ENCODE data around the gene KIF5C. TPM values are rescaled to one million over a fixed set of nuclear protein-coding genes. Genes with fewer than 3 reads are reported as not detected.

KIF5C gene
- total RNA-seq, 1 donor from 2014 or later, result 63.1 TPM

DNA sequence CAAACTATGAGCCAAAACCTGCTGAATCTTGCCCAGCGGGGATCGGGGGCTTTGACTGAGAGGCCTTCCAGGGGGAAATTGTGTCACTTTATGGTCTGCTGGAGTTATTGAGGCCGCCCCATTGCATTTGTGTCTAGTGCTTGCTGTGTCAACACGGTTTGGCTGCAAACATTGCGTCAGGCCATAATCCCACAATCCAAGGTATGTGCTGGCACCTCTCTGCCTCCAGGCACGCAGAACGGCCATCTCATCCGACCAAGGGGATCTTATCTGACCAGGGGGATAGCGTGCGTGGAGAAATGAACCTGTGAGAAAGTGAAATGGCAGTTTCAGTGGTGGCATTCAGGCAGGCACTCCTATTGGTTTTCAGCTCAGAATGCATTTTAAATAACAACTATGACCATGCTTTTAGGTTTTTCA is 145.4 kb downstream of the KIF5C start:
- H3K27me3 ChIP-seq, result no peaks in the 10 kb centered on the region
- no peak overlapping the region for H3K27ac ChIP-seq
- no peak for DNase-seq (ENCODE audit: low spot score)
- H3K4me3 Mint-ChIP-seq, result no peak overlapping the region
- H3K4me3 ChIP-seq, result no peak overlapping the region
- H3K27me3 Mint-ChIP-seq (ENCODE audit: insufficient read depth, low read depth), result no peaks in the 10 kb centered on the region
- no peaks in the 10 kb centered on the region for H3K36me3 ChIP-seq
- no peak overlapping the region for H3K27ac Mint-ChIP-seq
- no peak overlapping the region for H3K4me2 ChIP-seq
- no peak overlapping the region for H2AFZ ChIP-seq (replicated peaks)
- H3K36me3 Mint-ChIP-seq, result peaks cover 39% of the 10 kb centered on the region
- H3K79me2 ChIP-seq (ENCODE audit: low read depth), result no peaks in the 10 kb centered on the region
- peaks cover 13% of the 10 kb centered on the region for H3K4me1 Mint-ChIP-seq
- TF ChIP-seq, protein P1, sequence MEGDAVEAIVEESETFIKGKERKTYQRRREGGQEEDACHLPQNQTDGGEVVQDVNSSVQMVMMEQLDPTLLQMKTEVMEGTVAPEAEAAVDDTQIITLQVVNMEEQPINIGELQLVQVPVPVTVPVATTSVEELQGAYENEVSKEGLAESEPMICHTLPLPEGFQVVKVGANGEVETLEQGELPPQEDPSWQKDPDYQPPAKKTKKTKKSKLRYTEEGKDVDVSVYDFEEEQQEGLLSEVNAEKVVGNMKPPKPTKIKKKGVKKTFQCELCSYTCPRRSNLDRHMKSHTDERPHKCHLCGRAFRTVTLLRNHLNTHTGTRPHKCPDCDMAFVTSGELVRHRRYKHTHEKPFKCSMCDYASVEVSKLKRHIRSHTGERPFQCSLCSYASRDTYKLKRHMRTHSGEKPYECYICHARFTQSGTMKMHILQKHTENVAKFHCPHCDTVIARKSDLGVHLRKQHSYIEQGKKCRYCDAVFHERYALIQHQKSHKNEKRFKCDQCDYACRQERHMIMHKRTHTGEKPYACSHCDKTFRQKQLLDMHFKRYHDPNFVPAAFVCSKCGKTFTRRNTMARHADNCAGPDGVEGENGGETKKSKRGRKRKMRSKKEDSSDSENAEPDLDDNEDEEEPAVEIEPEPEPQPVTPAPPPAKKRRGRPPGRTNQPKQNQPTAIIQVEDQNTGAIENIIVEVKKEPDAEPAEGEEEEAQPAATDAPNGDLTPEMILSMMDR (IDR thresholded peaks at IDR 0.05), result no peak
- TF ChIP-seq EZH2 (IDR thresholded peaks at IDR 0.05), result no peak
- TF ChIP-seq EZH2phosphoT487 (IDR thresholded peaks at IDR 0.05), result no peak
- H3K9ac ChIP-seq, result no peak overlapping the region
- no peaks in the 10 kb centered on the region for H3F3A ChIP-seq (ENCODE audit: low read depth)
- H3K4me1 ChIP-seq, result no peaks in the 10 kb centered on the region
- H3K9me3 Mint-ChIP-seq, result no peaks in the 10 kb centered on the region
- H4K20me1 ChIP-seq (ENCODE audit: low read depth), result peaks cover 3% of the 10 kb centered on the region
- no peaks in the 10 kb centered on the region for H3K9me3 ChIP-seq (ENCODE audit: low read depth)

DNA sequence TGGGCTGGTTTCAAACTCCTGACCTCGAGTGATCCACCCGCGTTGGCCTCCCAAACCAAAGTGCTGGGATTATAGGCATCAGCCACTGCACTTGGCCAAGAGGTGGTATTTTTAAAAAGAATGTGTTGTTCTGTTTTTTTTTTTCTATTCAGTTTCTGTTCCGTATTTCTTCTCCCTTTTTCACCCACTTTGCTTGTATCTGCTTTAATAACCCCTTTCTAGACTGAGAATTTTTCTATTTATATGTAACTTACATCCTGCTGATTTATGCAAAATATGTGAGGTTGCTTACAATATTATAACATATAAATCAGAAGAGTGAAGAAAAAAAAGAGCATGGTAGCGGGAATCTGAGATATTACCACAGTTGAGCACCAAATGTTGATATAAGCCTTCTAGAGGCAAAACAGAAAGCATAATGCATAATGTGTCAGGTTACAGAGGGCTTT is 146.3 kb downstream of the KIF5C start:
- Mint-ChIP-seq H3K27me3 (ENCODE audit: insufficient read depth, low read depth) (no peaks in the 10 kb centered on the region), H3K4me1 (peaks cover 6% of the 10 kb centered on the region)
- TF ChIP-seq EZH2 (IDR thresholded peaks at IDR 0.05) (no peak), EZH2phosphoT487 (IDR thresholded peaks at IDR 0.05) (no peak)
- TF ChIP-seq, protein P1 (IDR thresholded peaks at IDR 0.05), result no peak

DNA sequence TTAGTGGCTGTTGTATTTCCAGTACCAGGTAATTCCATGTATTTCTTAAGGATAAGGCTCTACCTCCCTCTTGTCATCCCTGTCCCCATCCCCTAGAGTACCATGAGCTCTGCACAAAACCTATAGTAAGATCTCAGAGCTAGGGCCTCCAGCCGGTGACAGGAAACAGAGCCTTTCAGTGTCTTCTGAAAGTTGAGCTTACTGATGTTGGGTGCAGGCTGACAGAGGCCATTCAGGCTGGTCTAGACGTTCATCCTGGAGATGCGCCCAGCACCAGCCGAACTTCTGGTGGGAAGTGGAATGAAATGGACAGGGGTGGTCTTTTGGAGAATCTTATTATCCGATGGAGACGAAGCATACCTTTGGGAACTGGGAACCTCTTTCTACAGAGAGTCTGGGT is 146.7 kb downstream of the KIF5C start:
- Histone ChIP-seq H3K9ac (no peak overlapping the region), H3K9me3 (ENCODE audit: low read depth) (no peaks in the 10 kb centered on the region), H3K27me3 (no peaks in the 10 kb centered on the region), H3K4me3 (no peak overlapping the region), H3K4me1 (no peaks in the 10 kb centered on the region), H3K4me2 (no peak overlapping the region), H4K20me1 (ENCODE audit: low read depth) (peaks cover 3% of the 10 kb centered on the region), H2AFZ (replicated peaks) (no peak overlapping the region), H3K79me2 (ENCODE audit: low read depth) (no peaks in the 10 kb centered on the region), H3K27ac (no peak overlapping the region), H3F3A (ENCODE audit: low read depth) (no peaks in the 10 kb centered on the region), H3K36me3 (no peaks in the 10 kb centered on the region)
- no peaks in the 10 kb centered on the region for H3K27me3 Mint-ChIP-seq (ENCODE audit: insufficient read depth, low read depth)
- no peak for TF ChIP-seq EZH2phosphoT487 (IDR thresholded peaks at IDR 0.05)
- no peak for TF ChIP-seq EZH2 (IDR thresholded peaks at IDR 0.05)
- TF ChIP-seq, protein P1 (IDR thresholded peaks at IDR 0.05), result no peak
- DNase-seq (ENCODE audit: low spot score), result no peak
- peaks cover 6% of the 10 kb centered on the region for H3K4me1 Mint-ChIP-seq
- H3K4me3 Mint-ChIP-seq, result no peak overlapping the region
- H3K36me3 Mint-ChIP-seq, result peaks cover 31% of the 10 kb centered on the region
- no peaks in the 10 kb centered on the region for H3K9me3 Mint-ChIP-seq
- H3K27ac Mint-ChIP-seq, result no peak overlapping the region

More for the DNA sequence above, 146.3 kb downstream of the KIF5C start:
- Histone ChIP-seq H3K79me2 (ENCODE audit: low read depth) (no peaks in the 10 kb centered on the region), H3K36me3 (no peaks in the 10 kb centered on the region), H3K4me2 (no peak overlapping the region), H3K9me3 (ENCODE audit: low read depth) (no peaks in the 10 kb centered on the region), H3K9ac (no peak overlapping the region), H2AFZ (replicated peaks) (no peak overlapping the region), H3K27ac (no peak overlapping the region), H3K4me3 (no peak overlapping the region), H3K4me1 (no peaks in the 10 kb centered on the region), H3F3A (ENCODE audit: low read depth) (no peaks in the 10 kb centered on the region), H4K20me1 (ENCODE audit: low read depth) (peaks cover 3% of the 10 kb centered on the region), H3K27me3 (no peaks in the 10 kb centered on the region)
- H3K9me3 Mint-ChIP-seq, result no peaks in the 10 kb centered on the region
- no peak overlapping the region for H3K27ac Mint-ChIP-seq
- no peak for DNase-seq (ENCODE audit: low spot score)
- peaks cover 32% of the 10 kb centered on the region for H3K36me3 Mint-ChIP-seq
- no peak overlapping the region for H3K4me3 Mint-ChIP-seq
